HepG2 (cell line): ENCODE measurements around the gene TRIM22. TPM values are rescaled to one million over a fixed set of nuclear protein-coding genes. Genes with fewer than 3 reads are reported as not detected.

Source experiments
- ATAC-seq: fragments of 200-7000 bp; cut with Tn5 transposase; 3 replicates; pipeline ENCODE4 v1.9.1; 2020; ENCODE audit warnings: mild to moderate bottlenecking, moderate library complexity
- BruUV-seq: library from RNA; stranded (reverse); fragments of 400-500 nt; replicated peaks from 2 replicates; lab custom pipeline; 2021; lab: Mats Ljungman, UMichigan
- CTCF ChIA-PET: fragments of 300-600 bp; formaldehyde crosslinking; extraction: SDS; loops from one replicate; lab custom pipeline; 2021; ENCODE audit warnings: low total read pairs, inconsistent platforms, low intra/inter-chr PET ratio; lab: Yijun Ruan, JAX
- POLR2A ChIA-PET: fragments of 350-600 bp; sonication (Branson Sonifier 250); formaldehyde crosslinking; loops from one replicate; lab custom pipeline; 2020; ENCODE audit warnings: antibody characterized with exemption, inconsistent platforms; lab: Yijun Ruan, JAX
- DNase-seq: peaks from one replicate; pipeline ENCODE4 v3.0.0-alpha.2; 2015; ENCODE audit warnings: low spot score
- FAIRE-seq: peaks from 3 replicates; lab custom pipeline; 2011; peaks lifted over from hg19 to GRCh38; lab: Jason Lieb, UNC
- H2AFZ ChIP-seq: one replicate; pipeline ENCODE4 v1.6.1; 2011; ENCODE audit warnings: low read length, inconsistent platforms
- H3K27ac ChIP-seq: fragments of 300-600 bp; 3 replicates; pipeline ENCODE4 v1.8.0; 2011; ENCODE audit warnings: mixed run types, mild to moderate bottlenecking, mixed read lengths, low read length, inconsistent platforms; ENCODE audit not compliant: insufficient read depth; ENCODE audit errors: extremely low read length
- H3K27me3 ChIP-seq, 2 experiments: fragments of 200-600 bp in 1 of 2; 2 replicates in 1 of 2; 3 replicates in 1 of 2; pipeline versions ENCODE4 v1.6.0 to v1.8.0; 2011; ENCODE audit warnings: low read length in 2 of 2, mild to moderate bottlenecking in 2 of 2, moderate library complexity in 2 of 2, inconsistent platforms in 1 of 2; ENCODE audit not compliant: insufficient read depth in 2 of 2, control insufficient read depth in 1 of 2
- H3K36me3 ChIP-seq, 2 experiments: fragments of 200-600 bp in 1 of 2; replicated peaks in 1 of 2; 2 replicates in 1 of 2; 3 replicates in 1 of 2; pipeline versions ENCODE4 v1.5.1 to v1.8.0; 2011; ENCODE audit warnings: low read length in 2 of 2, inconsistent platforms in 1 of 2; ENCODE audit not compliant: insufficient read depth in 2 of 2, control insufficient read depth in 1 of 2
- H3K4me1 ChIP-seq: 2 replicates; pipeline ENCODE4 v1.5.1; 2012; ENCODE audit warnings: low read length, inconsistent platforms; ENCODE audit not compliant: insufficient read depth
- H3K4me2 ChIP-seq: 2 replicates; pipeline ENCODE4 v1.6.0; 2011; ENCODE audit warnings: low read depth, low read length, inconsistent platforms
- H3K4me3 ChIP-seq, 3 experiments: fragments of 200-600 bp in 1 of 3; sonication (generic), shearing (Covaris generic) in 1 of 3; replicated peaks in 1 of 3; 2 replicates each; pipeline ENCODE4 v1.5.1; 2011 to 2016; ENCODE audit warnings: low read length in 3 of 3, inconsistent platforms in 2 of 3, low read depth in 2 of 3, mild to moderate bottlenecking in 2 of 3, control low read depth in 1 of 3, mixed read lengths in 1 of 3; ENCODE audit not compliant: insufficient read depth in 1 of 3
- H3K79me2 ChIP-seq: one replicate; pipeline ENCODE4 v1.6.1; 2011; ENCODE audit warnings: low read length, inconsistent platforms; ENCODE audit not compliant: insufficient read depth
- H3K9ac ChIP-seq: 2 replicates; pipeline ENCODE4 v1.6.0; 2011; ENCODE audit warnings: mild to moderate bottlenecking, low read depth, low read length, inconsistent platforms; ENCODE audit not compliant: insufficient read depth
- H3K9me3 ChIP-seq: 2 replicates; pipeline ENCODE4 v1.5.1; 2012; ENCODE audit warnings: mild to moderate bottlenecking, low read length
- H4K20me1 ChIP-seq: 2 replicates; pipeline ENCODE4 v1.6.0; 2011; ENCODE audit warnings: inconsistent platforms, mild to moderate bottlenecking, low read length, moderate library complexity; ENCODE audit not compliant: insufficient read depth
- FOXC1 ChIP-seq: sonication (generic); formaldehyde crosslinking; IDR thresholded peaks from 2 replicates; pipeline ENCODE4 v1.8.0; 2022; ENCODE audit warnings: mild to moderate bottlenecking, missing genetic modification reagents, borderline replicate concordance
- FOXJ3 ChIP-seq: sonication (generic); formaldehyde crosslinking; IDR thresholded peaks from 2 replicates; pipeline ENCODE4 v1.4.0; 2020; ENCODE audit warnings: missing genetic modification reagents, mild to moderate bottlenecking, borderline replicate concordance
- GATA4 ChIP-seq: sonication (generic); IDR thresholded peaks from 2 replicates; pipeline ENCODE4 v1.6.1; 2016; ENCODE audit warnings: antibody characterized with exemption, low read depth, borderline replicate concordance
- KDM2A ChIP-seq: sonication (generic); formaldehyde crosslinking; IDR thresholded peaks from 2 replicates; pipeline ENCODE4 v1.4.0; 2020; ENCODE audit warnings: low read depth, missing genetic modification reagents, borderline replicate concordance
- MATR3 ChIP-seq: sonication (generic); formaldehyde crosslinking; IDR thresholded peaks from 2 replicates; pipeline ENCODE4 v1.4.0; 2020; ENCODE audit warnings: missing genetic modification reagents
- MBNL3 ChIP-seq: fragments of 250-450 bp; sonication (Bioruptor Pico); conservative IDR thresholded peaks from 2 replicates; pipeline ENCODE4 v1.8.0; 2022; ENCODE audit warnings: mild to moderate bottlenecking, inconsistent platforms
- NR2F2 ChIP-seq: IDR thresholded peaks from 2 replicates; pipeline ENCODE4 v1.6.1; 2012; ENCODE audit warnings: low read depth, inconsistent platforms, borderline replicate concordance
- RFX5 ChIP-seq: IDR thresholded peaks from 2 replicates; pipeline ENCODE4 v1.6.1; 2011; ENCODE audit warnings: low read depth, low read length, improper control_type of control experiment
- ZNF230 ChIP-seq: sonication (generic); formaldehyde crosslinking; IDR thresholded peaks from 2 replicates; pipeline ENCODE4 v1.4.0; 2020; ENCODE audit warnings: mild to moderate bottlenecking, missing genetic modification reagents
- ZNF562 ChIP-seq: sonication (generic); formaldehyde crosslinking; IDR thresholded peaks from 2 replicates; pipeline ENCODE4 v1.8.0; 2022; ENCODE audit warnings: missing genetic modification reagents, borderline replicate concordance
- ZNF724P ChIP-seq: sonication (generic); formaldehyde crosslinking; IDR thresholded peaks from 2 replicates; pipeline ENCODE4 v1.8.0; 2022; ENCODE audit warnings: missing genetic modification reagents, borderline replicate concordance
- ZNF781 ChIP-seq: sonication (generic); formaldehyde crosslinking; IDR thresholded peaks from 2 replicates; pipeline ENCODE4 v1.5.1; 2020; ENCODE audit warnings: borderline replicate concordance, mild to moderate bottlenecking, missing genetic modification reagents; ENCODE audit errors: not compliant biosample characterization
- ZNF782 ChIP-seq: sonication (generic); formaldehyde crosslinking; IDR thresholded peaks from 2 replicates; pipeline ENCODE4 v1.4.0; 2020; ENCODE audit warnings: missing genetic modification reagents, mild to moderate bottlenecking, borderline replicate concordance
- WGBS: methylation state at CpG from one replicate; pipeline ENCODE4 v1.1.6; 2017; ENCODE audit warnings: low lambda C conversion rate; 5-methylcytosine and 5-hydroxymethylcytosine counted together
- in situ Hi-C: cut with HindIII; loops from 2 replicates; pipeline ENCODE4 v1.10.0; 2017; ENCODE audit warnings: low pct_unique_long_range_greater_than_20kb; ENCODE audit not compliant: extremely low pct_ligation_motif_present
- intact Hi-C: fragments of 100-400 bp; cut with micrococcal nuclease; formaldehyde crosslinking; loops from one replicate; pipeline ENCODE4 v1.10.0; 2022; ENCODE audit not compliant: unreplicated experiment
- polyA plus RNA-seq, 8 experiments: library from polyadenylated mRNA; depleted of rRNA in 3 of 8; stranded (reverse) in 7 of 8; unstranded in 1 of 8; fragments of >200 nt; fragmentation: Illumina TruSeq in 4 of 8; extraction: Trizol in 4 of 8; gene quantifications; 2 replicates each; pipeline versions ENCODE4 v1.2.1 to v1.2.3, GENCODE V29; 2011 to 2016; ENCODE audit warnings: low read depth in 4 of 8, missing spikeins in 1 of 8, mixed read lengths in 1 of 8; ENCODE audit not compliant: insufficient read depth in 1 of 8
- total RNA-seq, 5 experiments: library from RNA; depleted of rRNA; stranded (reverse); fragments of >200 nt; fragmentation: Illumina TruSeq; extraction: Trizol; gene quantifications; 2 replicates each; pipeline ENCODE4 v1.2.3, GENCODE V29; 2016; ENCODE audit warnings: low read depth in 1 of 5
- TF ChIP-seq, protein P1 (sequence below): IDR thresholded peaks from 2 replicates; pipeline ENCODE4 v1.6.1; 2012; ENCODE audit warnings: low read length, improper control_type of control experiment
- TF ChIP-seq, protein P2 (sequence below): sonication (generic); formaldehyde crosslinking; IDR thresholded peaks from 2 replicates; pipeline ENCODE4 v1.4.0; 2020; ENCODE audit warnings: mild to moderate bottlenecking, low read depth, missing genetic modification reagents
- TF ChIP-seq, protein P3 (sequence below), 2 experiments: sonication (generic) in 1 of 2; formaldehyde crosslinking in 1 of 2; IDR thresholded peaks; 2 replicates each; pipeline versions ENCODE4 v1.5.1 to v1.6.1; 2011 to 2020; ENCODE audit warnings: borderline replicate concordance in 1 of 2, low read depth in 1 of 2, low read length in 1 of 2, mild to moderate bottlenecking in 1 of 2, missing genetic modification reagents in 1 of 2, moderate library complexity in 1 of 2
- TF ChIP-seq, protein P4 (sequence below): sonication (generic); formaldehyde crosslinking; IDR thresholded peaks from 2 replicates; pipeline ENCODE4 v1.5.0; 2020; ENCODE audit warnings: missing genetic modification reagents, mild to moderate bottlenecking, borderline replicate concordance

The TRIM22 gene
- total and polyA plus RNA-seq, 2 of the 13 experiments (the other 11 are each of a cell fraction or from before 2014, with no cell fraction given) = 2.4 to 3.2 TPM

DNA sequence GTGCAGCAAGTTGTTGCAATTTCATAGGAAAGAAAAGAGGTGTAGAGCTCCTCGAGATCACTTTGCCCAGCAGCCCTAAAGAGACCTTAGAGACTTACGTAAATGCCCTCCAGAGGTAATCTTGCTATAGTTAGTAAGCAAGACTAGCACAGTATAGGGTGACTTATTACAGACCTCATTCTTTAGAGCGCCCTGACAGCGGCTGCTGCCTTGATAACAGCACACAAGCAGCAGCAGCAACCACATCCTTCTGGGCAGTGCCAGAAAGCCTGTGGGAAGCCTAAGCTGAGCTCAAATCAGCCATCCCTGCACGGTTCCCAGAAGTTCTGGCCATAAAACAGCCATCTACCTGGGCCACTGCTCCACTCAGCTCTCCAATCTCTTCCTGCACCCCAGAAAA is 24.1 kb downstream of the TRIM22 start:
- CTCF ChIA-PET = no interaction called here
- Histone ChIP-seq H3K4me3 (no peak overlapping the region), H3K4me2 (no peak overlapping the region), H3K36me3 (no peaks in the 10 kb centered on the region), H4K20me1 (no peaks in the 10 kb centered on the region), H3K27me3 (no peaks in the 10 kb centered on the region; a peak in 1 of 5 replicates), H3K9me3 (no peaks in the 10 kb centered on the region), H3K79me2 (no peaks in the 10 kb centered on the region), H3K9ac (no peak overlapping the region), H2AFZ (no peak overlapping the region), H3K27ac (no peak overlapping the region), H3K4me1 (no peaks in the 10 kb centered on the region)
- no peak for DNase-seq
- intact Hi-C loops = no loop called here
- FAIRE-seq = no peak
- BruUV-seq = no TSS peak
- in situ Hi-C loops = no loop called here
- WGBS = 56% methylated on average over 2 of the region's 5 CpGs
- ATAC-seq = no peak
- POLR2A ChIA-PET = no interaction called here
- TF ChIP-seq, protein P1, sequence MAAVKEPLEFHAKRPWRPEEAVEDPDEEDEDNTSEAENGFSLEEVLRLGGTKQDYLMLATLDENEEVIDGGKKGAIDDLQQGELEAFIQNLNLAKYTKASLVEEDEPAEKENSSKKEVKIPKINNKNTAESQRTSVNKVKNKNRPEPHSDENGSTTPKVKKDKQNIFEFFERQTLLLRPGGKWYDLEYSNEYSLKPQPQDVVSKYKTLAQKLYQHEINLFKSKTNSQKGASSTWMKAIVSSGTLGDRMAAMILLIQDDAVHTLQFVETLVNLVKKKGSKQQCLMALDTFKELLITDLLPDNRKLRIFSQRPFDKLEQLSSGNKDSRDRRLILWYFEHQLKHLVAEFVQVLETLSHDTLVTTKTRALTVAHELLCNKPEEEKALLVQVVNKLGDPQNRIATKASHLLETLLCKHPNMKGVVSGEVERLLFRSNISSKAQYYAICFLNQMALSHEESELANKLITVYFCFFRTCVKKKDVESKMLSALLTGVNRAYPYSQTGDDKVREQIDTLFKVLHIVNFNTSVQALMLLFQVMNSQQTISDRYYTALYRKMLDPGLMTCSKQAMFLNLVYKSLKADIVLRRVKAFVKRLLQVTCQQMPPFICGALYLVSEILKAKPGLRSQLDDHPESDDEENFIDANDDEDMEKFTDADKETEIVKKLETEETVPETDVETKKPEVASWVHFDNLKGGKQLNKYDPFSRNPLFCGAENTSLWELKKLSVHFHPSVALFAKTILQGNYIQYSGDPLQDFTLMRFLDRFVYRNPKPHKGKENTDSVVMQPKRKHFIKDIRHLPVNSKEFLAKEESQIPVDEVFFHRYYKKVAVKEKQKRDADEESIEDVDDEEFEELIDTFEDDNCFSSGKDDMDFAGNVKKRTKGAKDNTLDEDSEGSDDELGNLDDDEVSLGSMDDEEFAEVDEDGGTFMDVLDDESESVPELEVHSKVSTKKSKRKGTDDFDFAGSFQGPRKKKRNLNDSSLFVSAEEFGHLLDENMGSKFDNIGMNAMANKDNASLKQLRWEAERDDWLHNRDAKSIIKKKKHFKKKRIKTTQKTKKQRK = no peak
- no peak for TF ChIP-seq FOXJ3 (CRISPR knock-in tag)
- no peak for TF ChIP-seq RFX5
- no peak for TF ChIP-seq NR2F2
- TF ChIP-seq, protein P2, sequence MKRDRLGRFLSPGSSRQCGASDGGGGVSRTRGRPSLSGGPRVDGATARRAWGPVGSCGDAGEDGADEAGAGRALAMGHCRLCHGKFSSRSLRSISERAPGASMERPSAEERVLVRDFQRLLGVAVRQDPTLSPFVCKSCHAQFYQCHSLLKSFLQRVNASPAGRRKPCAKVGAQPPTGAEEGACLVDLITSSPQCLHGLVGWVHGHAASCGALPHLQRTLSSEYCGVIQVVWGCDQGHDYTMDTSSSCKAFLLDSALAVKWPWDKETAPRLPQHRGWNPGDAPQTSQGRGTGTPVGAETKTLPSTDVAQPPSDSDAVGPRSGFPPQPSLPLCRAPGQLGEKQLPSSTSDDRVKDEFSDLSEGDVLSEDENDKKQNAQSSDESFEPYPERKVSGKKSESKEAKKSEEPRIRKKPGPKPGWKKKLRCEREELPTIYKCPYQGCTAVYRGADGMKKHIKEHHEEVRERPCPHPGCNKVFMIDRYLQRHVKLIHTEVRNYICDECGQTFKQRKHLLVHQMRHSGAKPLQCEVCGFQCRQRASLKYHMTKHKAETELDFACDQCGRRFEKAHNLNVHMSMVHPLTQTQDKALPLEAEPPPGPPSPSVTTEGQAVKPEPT (CRISPR knock-in tag) = no peak
- TF ChIP-seq ZNF562 (CRISPR knock-in tag) = no peak
- TF ChIP-seq, protein P3, sequence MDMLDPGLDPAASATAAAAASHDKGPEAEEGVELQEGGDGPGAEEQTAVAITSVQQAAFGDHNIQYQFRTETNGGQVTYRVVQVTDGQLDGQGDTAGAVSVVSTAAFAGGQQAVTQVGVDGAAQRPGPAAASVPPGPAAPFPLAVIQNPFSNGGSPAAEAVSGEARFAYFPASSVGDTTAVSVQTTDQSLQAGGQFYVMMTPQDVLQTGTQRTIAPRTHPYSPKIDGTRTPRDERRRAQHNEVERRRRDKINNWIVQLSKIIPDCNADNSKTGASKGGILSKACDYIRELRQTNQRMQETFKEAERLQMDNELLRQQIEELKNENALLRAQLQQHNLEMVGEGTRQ (IDR thresholded peaks at IDR 0.05; ENCODE audit: low read depth, low read length) = no peak
- TF ChIP-seq, protein P3 (CRISPR knock-in tag; IDR thresholded peaks at IDR 0.05; ENCODE audit: borderline replicate concordance) = no peak
- TF ChIP-seq ZNF230 (CRISPR knock-in tag) = no peak
- no peak for TF ChIP-seq ZNF782 (CRISPR knock-in tag)
- TF ChIP-seq, protein P4, sequence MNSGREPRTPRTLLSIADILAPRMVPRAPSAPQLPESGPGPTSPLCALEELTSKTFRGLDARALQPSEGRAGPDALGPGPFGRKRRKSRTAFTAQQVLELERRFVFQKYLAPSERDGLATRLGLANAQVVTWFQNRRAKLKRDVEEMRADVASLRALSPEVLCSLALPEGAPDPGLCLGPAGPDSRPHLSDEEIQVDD (CRISPR knock-in tag) = no peak
- no peak for TF ChIP-seq ZNF724P
- TF ChIP-seq ZNF781 (CRISPR knock-in tag) = no peak
- no peak for TF ChIP-seq KDM2A (CRISPR knock-in tag)
- no peak for TF ChIP-seq GATA4
- TF ChIP-seq MBNL3 (CRISPR knock-in tag) = no peak
- TF ChIP-seq MATR3 = no peak
- TF ChIP-seq FOXC1 (CRISPR knock-in tag) = no peak
